ENCODE results near the gene TGM3. TPM values are rescaled to one million over a fixed set of nuclear protein-coding genes. Genes with fewer than 3 reads are reported as not detected.

The TGM3 gene
- polyA plus RNA-seq, 3 donors: not detected

- peaks cover 0 to 6% (median 0%) of the 10 kb centered on the region in 7 donors for H3K9me3 Mint-ChIP-seq
- no peaks in the 10 kb centered on the region for H4K20me1 ChIP-seq (ENCODE audit: insufficient read depth, low read length)
- H3K4me3 Mint-ChIP-seq: no peak overlapping the region
- TF ChIP-seq CTCF (IDR thresholded peaks at IDR 0.05): no peak
- H3K4me3 ChIP-seq (replicated peaks in 1 of 3; ENCODE audit: low read depth in 2 of 3, low read length in 3 of 3): no peak overlapping the region
- no peaks in the 10 kb centered on the region for H3K4me1 Mint-ChIP-seq
- H3K4me2 ChIP-seq (replicated peaks; ENCODE audit: extremely low read depth, low read length, poor library complexity, severe bottlenecking): no peak overlapping the region
- no peak overlapping the region for H3K9ac ChIP-seq (ENCODE audit: insufficient read depth, low read length, poor library complexity, severe bottlenecking)
- peaks cover 4 to 11% of the 10 kb centered on the region in 2 donors for H3K27me3 ChIP-seq (ENCODE audit: control insufficient read depth in 2 of 2, insufficient read depth in 2 of 2, low read length in 2 of 2)
- no peaks in the 10 kb centered on the region for H3K4me1 ChIP-seq (ENCODE audit: control insufficient read depth in 1 of 2, insufficient read depth in 2 of 2, low read length in 2 of 2)
- no peak overlapping the region for H2AFZ ChIP-seq (ENCODE audit: insufficient read depth, low read depth, low read length, poor library complexity, severe bottlenecking)
- no peaks in the 10 kb centered on the region for H3K79me2 ChIP-seq (ENCODE audit: insufficient read depth, low read length)
- H3K9me3 ChIP-seq (replicated peaks in 1 of 2; ENCODE audit: control insufficient read depth in 1 of 2, insufficient read depth in 1 of 2, low read length in 2 of 2): no peaks in the 10 kb centered on the region
- intact Hi-C loops (cut with micrococcal nuclease): no loop called here
- H3K27me3 Mint-ChIP-seq (ENCODE audit: low read depth in 3 of 3): peaks cover 26 to 30% (median 30%) of the 10 kb centered on the region in 3 donors
- DNase-seq: no peak
- no peaks in the 10 kb centered on the region for H3K36me3 ChIP-seq (replicated peaks in 1 of 2; ENCODE audit: control insufficient read depth in 1 of 2, insufficient read depth in 2 of 2, low read length in 2 of 2)
- no peak overlapping the region for H3K27ac ChIP-seq (ENCODE audit: low read depth in 1 of 2, low read length in 2 of 2)
- no CpG with 5 or more reads among the region's 2 CpGs for WGBS (ENCODE audit: insufficient coverage)
- no peaks in the 10 kb centered on the region for H3K36me3 Mint-ChIP-seq
- H3K27ac Mint-ChIP-seq: no peak overlapping the region
Observed at GRCh38 chr20:2323051-2323450, 27.2 kb downstream of the TGM3 start.

- intact Hi-C loops (cut with micrococcal nuclease): no loop called here
- Histone ChIP-seq H3K27ac (ENCODE audit: low read depth in 1 of 2, low read length in 2 of 2) (no peak overlapping the region), H3K9ac (ENCODE audit: insufficient read depth, low read length, poor library complexity, severe bottlenecking) (no peak overlapping the region), H3K27me3 (ENCODE audit: control insufficient read depth in 2 of 2, insufficient read depth in 2 of 2, low read length in 2 of 2) (peaks cover 4 to 14% of the 10 kb centered on the region in 2 donors), H3K4me1 (ENCODE audit: control insufficient read depth in 1 of 2, insufficient read depth in 2 of 2, low read length in 2 of 2) (peaks cover 6 to 7% of the 10 kb centered on the region in 2 donors), H4K20me1 (ENCODE audit: insufficient read depth, low read length) (no peaks in the 10 kb centered on the region), H3K4me3 (replicated peaks in 1 of 3; ENCODE audit: low read depth in 2 of 3, low read length in 3 of 3) (no peak overlapping the region), H3K4me2 (replicated peaks; ENCODE audit: extremely low read depth, low read length, poor library complexity, severe bottlenecking) (no peak overlapping the region), H3K9me3 (replicated peaks in 1 of 2; ENCODE audit: control insufficient read depth in 1 of 2, insufficient read depth in 1 of 2, low read length in 2 of 2) (no peaks in the 10 kb centered on the region), H3K79me2 (ENCODE audit: insufficient read depth, low read length) (no peaks in the 10 kb centered on the region), H3K36me3 (replicated peaks in 1 of 2; ENCODE audit: control insufficient read depth in 1 of 2, insufficient read depth in 2 of 2, low read length in 2 of 2) (no peaks in the 10 kb centered on the region), H2AFZ (ENCODE audit: insufficient read depth, low read depth, low read length, poor library complexity, severe bottlenecking) (no peak overlapping the region)
- Mint-ChIP-seq H3K27me3 (ENCODE audit: low read depth in 3 of 3) (peaks cover 33 to 41% (median 36%) of the 10 kb centered on the region in 3 donors), H3K9me3 (peaks cover 0 to 2% (median 0%) of the 10 kb centered on the region in 7 donors), H3K4me3 (no peak overlapping the region), H3K36me3 (no peaks in the 10 kb centered on the region), H3K4me1 (peaks cover 12% of the 10 kb centered on the region), H3K27ac (no peak overlapping the region)
- 75% methylated on average over 2 of the region's 2 CpGs for WGBS (ENCODE audit: insufficient coverage)
- no peak for DNase-seq
- TF ChIP-seq CTCF (IDR thresholded peaks at IDR 0.05): no peak
Observed at GRCh38 chr20:2326046-2326445, 30.2 kb downstream of the TGM3 start.

Data from CD14-positive monocyte (primary cell).